ENCODE measurements around the gene TLX2.

- no peak for TF ChIP-seq CTCF (IDR thresholded peaks at IDR 0.05; ENCODE audit: low read depth, low read length)
- no peak for TF ChIP-seq EZH2phosphoT487 (IDR thresholded peaks at IDR 0.05; ENCODE audit: low read depth)
These were observed 15.6 kb upstream of the TLX2 start for GRCh38 chr2:74498500-74499266.
